Cardiac fibroblast (primary cell): ENCODE results near the gene RAB3IP.
A peak's percentile ranks its signal among the peaks of the same experiment; 100 is the strongest.
"Not testable (repeated sequence)": the region's sequence is repeated elsewhere in the genome, so short reads cannot be mapped to it uniquely, and the experiment has no call there.

Source experiments
- DNase-seq, 2 donors: peaks; one replicate each; pipeline versions ENCODE4 v3.0.0 to v3.0.0-alpha.2; 2010; ENCODE audit warnings: low read depth in 2 of 2
- H3K4me3 ChIP-seq, 2 donors: replicated peaks in 1 of 2; 1 replicate in 1 of 2; 2 replicates in 1 of 2; pipeline ENCODE4 v1.5.1; 2011; ENCODE audit warnings: low read depth in 2 of 2, low read length in 2 of 2, mild to moderate bottlenecking in 2 of 2, moderate library complexity in 1 of 2
- TF ChIP-seq, protein P1 (sequence below): IDR thresholded peaks from one replicate; pipeline ENCODE4 v1.5.1; 2011; ENCODE audit warnings: low read depth, mild to moderate bottlenecking, low read length, inconsistent platforms

Gene RAB3IP

DNA sequence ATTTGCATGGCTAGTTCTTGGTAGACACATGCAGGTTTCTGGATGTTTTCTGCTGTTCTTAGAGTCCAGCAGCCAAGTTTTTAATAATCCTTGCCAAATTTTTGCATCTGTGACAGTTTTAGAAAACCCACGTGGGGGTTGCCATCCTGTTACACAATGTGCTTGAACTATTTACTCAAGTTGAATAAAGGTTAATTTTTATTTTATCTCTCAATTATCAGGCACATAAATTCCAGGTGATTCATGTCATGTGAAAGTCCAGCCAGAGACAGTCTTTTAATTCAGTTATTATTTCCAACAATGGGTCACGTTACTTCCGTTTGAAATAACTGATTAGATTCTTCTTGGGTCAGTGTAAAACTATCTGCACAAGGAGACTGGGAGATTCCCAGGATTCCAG, 102.1 kb downstream of the RAB3IP start:
- TF ChIP-seq, protein P1, sequence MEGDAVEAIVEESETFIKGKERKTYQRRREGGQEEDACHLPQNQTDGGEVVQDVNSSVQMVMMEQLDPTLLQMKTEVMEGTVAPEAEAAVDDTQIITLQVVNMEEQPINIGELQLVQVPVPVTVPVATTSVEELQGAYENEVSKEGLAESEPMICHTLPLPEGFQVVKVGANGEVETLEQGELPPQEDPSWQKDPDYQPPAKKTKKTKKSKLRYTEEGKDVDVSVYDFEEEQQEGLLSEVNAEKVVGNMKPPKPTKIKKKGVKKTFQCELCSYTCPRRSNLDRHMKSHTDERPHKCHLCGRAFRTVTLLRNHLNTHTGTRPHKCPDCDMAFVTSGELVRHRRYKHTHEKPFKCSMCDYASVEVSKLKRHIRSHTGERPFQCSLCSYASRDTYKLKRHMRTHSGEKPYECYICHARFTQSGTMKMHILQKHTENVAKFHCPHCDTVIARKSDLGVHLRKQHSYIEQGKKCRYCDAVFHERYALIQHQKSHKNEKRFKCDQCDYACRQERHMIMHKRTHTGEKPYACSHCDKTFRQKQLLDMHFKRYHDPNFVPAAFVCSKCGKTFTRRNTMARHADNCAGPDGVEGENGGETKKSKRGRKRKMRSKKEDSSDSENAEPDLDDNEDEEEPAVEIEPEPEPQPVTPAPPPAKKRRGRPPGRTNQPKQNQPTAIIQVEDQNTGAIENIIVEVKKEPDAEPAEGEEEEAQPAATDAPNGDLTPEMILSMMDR: no peak
- no peak overlapping the region for H3K4me3 ChIP-seq
- peak; percentile 17 to 76 for DNase-seq

DNA sequence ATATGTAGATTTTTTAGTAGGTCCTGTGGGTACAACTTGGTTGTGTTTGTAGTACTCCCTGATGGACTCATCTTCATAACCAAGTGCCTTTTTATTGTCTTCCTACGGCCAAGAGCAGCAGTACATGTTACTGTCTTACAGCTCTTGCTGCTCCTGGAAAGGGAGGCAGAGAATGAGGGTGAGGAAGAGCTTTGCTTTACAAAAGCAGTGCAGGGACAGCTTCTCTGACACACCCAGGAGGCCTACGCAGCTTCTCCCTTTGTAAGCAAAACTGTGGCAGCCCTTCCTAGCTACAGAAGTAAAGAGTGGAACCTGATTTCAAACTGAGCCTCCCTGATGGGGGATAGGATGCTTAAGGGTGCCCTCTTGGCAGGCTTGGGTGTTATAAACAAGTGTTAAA, 104.9 kb downstream of the RAB3IP start:
- DNase-seq: peak in 1 of 2 donors; percentile 16
- TF ChIP-seq, protein P1: no peak
- H3K4me3 ChIP-seq: no peak overlapping the region

DNA sequence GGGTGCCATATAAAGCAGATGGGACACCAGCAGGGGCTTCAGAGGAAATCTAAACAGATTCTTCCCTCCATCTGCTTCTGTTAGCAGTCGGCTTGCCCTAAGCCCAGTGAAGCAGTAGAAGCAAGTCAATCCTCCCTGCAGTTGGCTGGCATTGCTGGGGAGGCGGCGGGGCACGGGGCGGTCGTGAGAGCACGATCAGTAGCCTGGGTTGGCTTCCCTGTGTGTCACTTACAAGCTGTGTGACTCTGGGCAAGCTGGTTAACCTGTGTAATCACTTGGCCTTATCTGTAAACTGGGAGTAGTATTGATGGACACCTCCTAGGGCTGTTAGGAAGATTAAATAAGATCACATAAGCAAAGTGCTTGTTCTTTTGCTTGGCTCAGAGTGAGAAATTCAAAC, 105.8 kb downstream of the RAB3IP start:
- no peak overlapping the region for H3K4me3 ChIP-seq
- no peak for DNase-seq
- TF ChIP-seq, protein P1: no peak

DNA sequence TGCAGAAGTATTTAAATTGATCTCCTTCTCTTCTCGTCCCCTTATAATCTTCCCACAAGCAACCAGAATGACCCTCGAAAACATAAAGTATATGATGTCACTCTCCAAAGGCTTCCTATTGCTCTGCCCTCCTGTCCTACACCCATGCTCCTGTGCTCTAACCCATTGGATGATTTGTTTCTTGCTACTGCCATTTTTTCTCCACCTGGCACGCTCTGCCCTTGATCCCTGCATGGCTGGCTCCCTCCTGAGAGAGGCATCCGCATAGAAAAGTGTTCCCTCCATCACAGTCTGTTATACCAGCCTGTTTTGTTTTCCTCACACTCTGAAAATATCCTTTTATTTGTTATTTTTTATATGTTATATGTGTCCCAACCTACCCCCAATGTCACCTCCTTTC, 106.2 kb downstream of the RAB3IP start:
- TF ChIP-seq, protein P1: no peak
- DNase-seq: no peak
- no peak overlapping the region for H3K4me3 ChIP-seq

DNA sequence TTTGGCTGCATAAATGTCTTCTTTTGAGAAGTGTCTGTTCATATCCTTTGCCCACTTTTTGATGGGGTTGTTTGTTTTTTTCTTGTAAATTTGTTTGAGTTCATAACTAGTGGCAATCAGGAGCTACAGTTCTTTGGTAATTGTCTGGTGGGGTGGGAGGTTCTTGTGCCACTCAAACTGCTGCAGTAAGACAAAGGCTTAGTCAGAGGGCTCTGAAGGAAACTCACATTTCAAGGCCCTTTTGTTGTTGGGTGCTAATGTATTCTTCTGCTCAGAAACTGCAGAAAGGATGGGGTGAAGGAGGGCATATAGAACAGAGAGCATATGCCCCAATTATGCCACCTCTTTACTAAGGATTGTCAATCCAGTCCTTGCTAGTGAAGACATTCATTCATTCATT, 108.3 kb downstream of the RAB3IP start:
- no peak overlapping the region for H3K4me3 ChIP-seq
- no peak for DNase-seq
- TF ChIP-seq, protein P1: no peak

DNA sequence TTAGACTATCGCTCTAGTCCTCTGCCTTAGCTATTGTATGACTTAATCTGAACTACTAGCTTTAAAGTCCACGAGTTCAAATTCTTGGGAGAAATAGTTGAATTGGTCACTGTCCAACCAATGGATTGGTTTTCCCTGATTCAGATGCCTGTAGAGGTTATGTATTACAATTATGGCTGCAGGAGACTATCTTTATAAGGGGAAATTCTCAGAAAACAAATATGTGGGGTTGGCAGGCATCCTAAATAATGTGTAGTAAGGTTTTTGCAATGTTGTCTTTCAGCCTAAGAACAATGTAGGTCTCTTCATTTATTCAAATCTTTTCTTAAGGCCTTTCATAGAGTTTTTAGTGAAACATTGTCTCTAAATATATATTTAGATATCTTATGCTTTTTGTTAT, 113.3 kb downstream of the RAB3IP start:
- DNase-seq: peak; percentile 79
- H3K4me3 ChIP-seq: no peak overlapping the region

DNA sequence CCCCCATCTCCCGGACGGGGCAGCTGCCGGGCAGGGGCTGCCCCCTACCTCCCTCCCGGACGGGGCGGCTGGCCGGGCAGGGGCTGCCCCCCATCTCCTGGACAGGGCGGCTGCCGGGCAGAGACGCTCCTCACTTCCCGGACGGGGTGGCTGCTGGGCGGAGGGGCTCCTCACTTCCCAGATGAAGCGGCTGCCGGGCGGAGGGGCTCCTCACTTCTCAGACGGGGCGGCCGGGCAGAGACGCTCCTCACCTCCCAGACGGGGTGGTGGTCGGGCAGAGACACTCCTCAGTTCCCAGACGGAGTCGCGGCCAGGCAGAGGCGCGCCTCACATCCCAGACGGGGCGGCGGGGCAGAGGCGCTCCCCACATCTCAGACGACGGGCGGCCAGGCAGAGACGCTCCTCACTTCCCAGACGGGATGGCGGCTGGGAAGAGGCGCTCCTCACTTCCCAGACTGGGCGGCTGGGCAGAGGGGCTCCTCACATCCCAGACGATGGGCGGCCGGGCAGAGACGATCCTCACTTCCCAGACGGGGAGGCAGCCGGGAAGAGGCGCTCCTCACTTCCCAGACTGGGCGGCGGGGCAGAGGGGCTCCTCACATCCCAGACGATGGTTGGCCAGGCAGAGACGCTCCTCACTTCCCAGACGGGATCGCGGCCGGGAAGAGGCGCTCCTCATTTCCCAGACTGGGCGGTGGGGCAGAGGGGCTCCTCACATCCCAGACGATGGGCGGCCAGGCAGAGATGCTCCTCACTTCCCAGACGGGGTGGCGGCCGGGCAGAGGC, 114.7 kb downstream of the RAB3IP start:
- not testable (repeated sequence) for DNase-seq, H3K4me3 ChIP-seq

More for the DNA sequence above, 113.3 kb downstream of the RAB3IP start:
- TF ChIP-seq, protein P1: no peak
